Osteoblast (primary cell): ENCODE data around the gene NPTN. TPM values are rescaled to one million over a fixed set of nuclear protein-coding genes. Genes with fewer than 3 reads are reported as not detected.
A peak's percentile ranks its signal among the peaks of the same experiment; 100 is the strongest.

Experiments used
- DNase-seq: peaks from one replicate; pipeline ENCODE4 v3.0.0; 2011; ENCODE audit warnings: low spot score, mixed read lengths; ENCODE audit not compliant: insufficient read length; ENCODE audit errors: missing footprints
- H2AFZ ChIP-seq: 2 replicates; pipeline ENCODE4 v1.6.0; 2011; ENCODE audit warnings: mild to moderate bottlenecking, low read length
- H3K27ac ChIP-seq: 2 replicates; pipeline ENCODE4 v1.5.1; 2011; ENCODE audit warnings: mild to moderate bottlenecking, low read depth, low read length, moderate library complexity
- H3K27me3 ChIP-seq: 2 replicates; pipeline ENCODE4 v1.6.0; 2012; ENCODE audit warnings: mild to moderate bottlenecking, control low read depth, inconsistent platforms, low read length, moderate library complexity; ENCODE audit not compliant: insufficient read depth
- H3K36me3 ChIP-seq: 2 replicates; pipeline ENCODE4 v1.5.1; 2011; ENCODE audit warnings: mild to moderate bottlenecking, low read length, control low read depth, moderate library complexity; ENCODE audit not compliant: insufficient read depth
- H3K4me1 ChIP-seq: 2 replicates; pipeline ENCODE4 v1.5.1; 2011; ENCODE audit warnings: mild to moderate bottlenecking, low read length, control low read depth, moderate library complexity; ENCODE audit not compliant: insufficient read depth
- H3K4me2 ChIP-seq: 2 replicates; pipeline ENCODE4 v1.6.0; 2011; ENCODE audit warnings: mild to moderate bottlenecking, low read length; ENCODE audit not compliant: insufficient read depth
- H3K4me3 ChIP-seq: fragments of 200-600 bp; sonication (generic); 3 replicates; pipeline ENCODE4 v1.5.1; 2012; ENCODE audit warnings: mild to moderate bottlenecking, low read length, inconsistent platforms; ENCODE audit not compliant: insufficient read depth
- H3K79me2 ChIP-seq: 2 replicates; pipeline ENCODE4 v1.6.0; 2012; ENCODE audit warnings: mild to moderate bottlenecking, low read length, control low read depth, inconsistent platforms; ENCODE audit not compliant: insufficient read depth
- H3K9me3 ChIP-seq: 2 replicates; pipeline ENCODE4 v1.5.1; 2011; ENCODE audit warnings: low read depth, low read length, control low read depth
- H4K20me1 ChIP-seq: 2 replicates; pipeline ENCODE4 v1.6.0; 2012; ENCODE audit warnings: mild to moderate bottlenecking, low read length, control low read depth; ENCODE audit not compliant: insufficient read depth
- total RNA-seq: library from RNA; depleted of rRNA; stranded (reverse); fragments of >200 nt; gene quantifications from 2 replicates; pipeline ENCODE4 v1.2.3, GENCODE V29; 2012
- TF ChIP-seq, protein P1 (sequence below): IDR thresholded peaks from 2 replicates; pipeline ENCODE4 v1.5.1; 2011; ENCODE audit warnings: mild to moderate bottlenecking, low read depth, low read length, moderate library complexity; ENCODE audit errors: extremely low read depth

The NPTN gene
- total RNA-seq, 1 donor: 130 TPM

DNA sequence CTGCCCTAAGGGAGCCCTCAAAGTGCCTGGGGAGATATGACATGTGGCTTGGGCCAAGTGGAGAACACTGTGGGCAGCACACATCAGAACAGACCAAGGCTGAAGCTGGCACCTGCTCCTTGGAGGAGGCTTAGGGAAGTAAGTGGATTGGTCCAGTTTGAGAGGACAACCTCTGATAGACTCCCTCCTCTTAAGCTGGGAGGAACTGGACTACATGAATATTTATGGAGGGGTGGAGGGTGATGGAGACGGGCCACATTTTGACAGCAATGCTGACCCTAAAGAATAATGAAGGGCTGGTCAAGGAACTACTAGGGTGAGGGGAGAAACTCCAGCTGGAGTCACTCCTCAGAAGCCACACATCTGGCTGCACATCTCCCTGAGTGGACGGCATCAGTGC lies 44.5 kb upstream of the NPTN start:
- Histone ChIP-seq H3K27ac (no peak overlapping the region), H3K4me3 (no peak overlapping the region), H3K36me3 (no peaks in the 10 kb centered on the region), H3K9me3 (no peaks in the 10 kb centered on the region), H3K79me2 (no peaks in the 10 kb centered on the region), H3K4me1 (peaks cover 15% of the 10 kb centered on the region), H4K20me1 (no peaks in the 10 kb centered on the region), H3K27me3 (peaks cover 28% of the 10 kb centered on the region), H3K4me2 (no peak overlapping the region), H2AFZ (no peak overlapping the region)
- no peak for DNase-seq
- TF ChIP-seq, protein P1, sequence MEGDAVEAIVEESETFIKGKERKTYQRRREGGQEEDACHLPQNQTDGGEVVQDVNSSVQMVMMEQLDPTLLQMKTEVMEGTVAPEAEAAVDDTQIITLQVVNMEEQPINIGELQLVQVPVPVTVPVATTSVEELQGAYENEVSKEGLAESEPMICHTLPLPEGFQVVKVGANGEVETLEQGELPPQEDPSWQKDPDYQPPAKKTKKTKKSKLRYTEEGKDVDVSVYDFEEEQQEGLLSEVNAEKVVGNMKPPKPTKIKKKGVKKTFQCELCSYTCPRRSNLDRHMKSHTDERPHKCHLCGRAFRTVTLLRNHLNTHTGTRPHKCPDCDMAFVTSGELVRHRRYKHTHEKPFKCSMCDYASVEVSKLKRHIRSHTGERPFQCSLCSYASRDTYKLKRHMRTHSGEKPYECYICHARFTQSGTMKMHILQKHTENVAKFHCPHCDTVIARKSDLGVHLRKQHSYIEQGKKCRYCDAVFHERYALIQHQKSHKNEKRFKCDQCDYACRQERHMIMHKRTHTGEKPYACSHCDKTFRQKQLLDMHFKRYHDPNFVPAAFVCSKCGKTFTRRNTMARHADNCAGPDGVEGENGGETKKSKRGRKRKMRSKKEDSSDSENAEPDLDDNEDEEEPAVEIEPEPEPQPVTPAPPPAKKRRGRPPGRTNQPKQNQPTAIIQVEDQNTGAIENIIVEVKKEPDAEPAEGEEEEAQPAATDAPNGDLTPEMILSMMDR: no peak

DNA sequence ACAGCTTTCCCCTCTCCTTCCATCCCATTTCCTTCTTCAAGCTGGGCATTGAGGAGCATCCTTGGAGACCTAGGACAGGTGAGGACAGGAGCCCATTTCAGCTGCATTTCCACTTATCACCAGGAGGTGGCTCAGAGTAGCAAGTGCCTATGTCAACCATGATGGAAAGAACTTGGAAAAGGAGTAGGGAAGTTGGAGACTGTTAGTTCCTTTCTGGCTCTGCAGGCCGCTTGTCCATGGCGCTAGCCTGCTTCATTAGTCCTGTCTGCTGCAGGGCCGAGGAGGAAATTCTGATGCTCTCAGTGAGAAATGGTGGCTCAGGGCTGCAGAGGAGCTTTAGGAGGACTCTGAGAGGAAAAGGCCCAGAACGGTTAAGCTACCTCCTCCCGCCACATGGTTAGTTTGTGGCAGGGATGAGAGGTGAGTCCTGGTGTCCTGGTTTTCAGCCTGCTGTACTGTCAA lies 44.0 kb upstream of the NPTN start:
- Histone ChIP-seq H3K27ac (no peak overlapping the region), H3K9me3 (no peaks in the 10 kb centered on the region), H3K27me3 (peaks cover 33% of the 10 kb centered on the region), H3K4me3 (no peak overlapping the region), H3K79me2 (no peaks in the 10 kb centered on the region), H2AFZ (peak overlapping the region; percentile 64), H3K4me1 (peaks cover 10% of the 10 kb centered on the region), H3K36me3 (no peaks in the 10 kb centered on the region), H4K20me1 (no peaks in the 10 kb centered on the region), H3K4me2 (no peak overlapping the region)
- TF ChIP-seq, protein P1: peak; percentile 88
- peak; percentile 73 for DNase-seq

DNA sequence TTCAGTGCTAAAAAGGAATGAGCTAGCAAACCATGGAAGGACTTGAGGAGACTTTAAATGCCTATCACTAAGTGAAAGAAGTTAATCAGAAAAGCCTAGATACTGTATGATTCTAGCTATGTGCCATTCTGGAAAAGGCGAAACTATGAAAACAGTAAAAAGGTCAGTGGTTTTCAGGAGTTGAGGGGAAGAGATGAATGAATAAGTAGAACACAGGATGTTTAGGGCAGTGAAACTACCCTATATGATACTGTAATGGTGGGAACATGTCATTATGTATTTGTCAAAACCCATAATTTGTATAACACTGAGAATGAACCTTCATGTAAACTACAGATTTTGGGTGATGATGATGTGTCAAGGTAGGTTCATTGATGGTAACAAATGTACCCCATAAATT lies 41.4 kb upstream of the NPTN start:
- H3K27me3 ChIP-seq: peaks cover 51% of the 10 kb centered on the region
- no peaks in the 10 kb centered on the region for H3K4me1 ChIP-seq
- H3K4me2 ChIP-seq: no peak overlapping the region
- no peaks in the 10 kb centered on the region for H3K36me3 ChIP-seq
- H2AFZ ChIP-seq: no peak overlapping the region
- no peaks in the 10 kb centered on the region for H3K9me3 ChIP-seq
- H3K27ac ChIP-seq: no peak overlapping the region
- TF ChIP-seq, protein P1: no peak
- no peak overlapping the region for H3K4me3 ChIP-seq
- no peak for DNase-seq
- H4K20me1 ChIP-seq: no peaks in the 10 kb centered on the region
- no peaks in the 10 kb centered on the region for H3K79me2 ChIP-seq

DNA sequence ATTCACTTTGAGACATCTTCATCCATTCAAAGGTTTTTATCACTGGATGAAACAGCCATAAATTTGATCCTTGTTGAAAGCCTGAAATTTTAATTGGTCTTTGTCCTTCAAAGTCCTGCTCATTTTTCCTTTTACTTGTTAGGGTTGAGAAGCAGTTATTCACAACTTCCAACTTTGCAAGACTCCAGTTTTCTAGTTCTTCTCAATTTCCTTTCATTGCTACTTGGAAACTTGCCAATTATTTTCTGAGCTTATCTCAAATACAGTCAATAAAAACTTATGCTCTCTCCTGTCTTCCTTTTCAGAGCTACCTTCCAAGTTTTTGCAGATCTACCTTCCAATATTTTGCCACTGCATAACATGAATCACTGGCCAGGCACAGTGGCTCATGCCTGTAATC lies 27.3 kb upstream of the NPTN start:
- TF ChIP-seq, protein P1: no peak
- no peak overlapping the region for H3K4me3 ChIP-seq
- H3K4me1 ChIP-seq: no peaks in the 10 kb centered on the region
- H3K4me2 ChIP-seq: no peak overlapping the region
- DNase-seq: no peak
- H3K9me3 ChIP-seq: no peaks in the 10 kb centered on the region
- H4K20me1 ChIP-seq: no peaks in the 10 kb centered on the region
- H3K27me3 ChIP-seq: peaks cover 19% of the 10 kb centered on the region
- H3K27ac ChIP-seq: no peak overlapping the region
- no peak overlapping the region for H2AFZ ChIP-seq
- H3K36me3 ChIP-seq: no peaks in the 10 kb centered on the region
- no peaks in the 10 kb centered on the region for H3K79me2 ChIP-seq
